HepG2 (cell line): ENCODE data around the gene HNRNPM. TPM values are rescaled to one million over a fixed set of nuclear protein-coding genes. Genes with fewer than 3 reads are reported as not detected.

Experiments
- ATAC-seq: fragments of 200-7000 bp; cut with Tn5 transposase; 3 replicates; pipeline ENCODE4 v1.9.1; 2020; ENCODE audit warnings: mild to moderate bottlenecking, moderate library complexity
- BruUV-seq: library from RNA; stranded (reverse); fragments of 400-500 nt; replicated peaks from 2 replicates; lab custom pipeline; 2021; lab: Mats Ljungman, UMichigan
- CTCF ChIA-PET: fragments of 300-600 bp; formaldehyde crosslinking; extraction: SDS; loops from one replicate; lab custom pipeline; 2021; ENCODE audit warnings: low total read pairs, inconsistent platforms, low intra/inter-chr PET ratio; lab: Yijun Ruan, JAX
- POLR2A ChIA-PET: fragments of 350-600 bp; sonication (Branson Sonifier 250); formaldehyde crosslinking; loops from one replicate; lab custom pipeline; 2020; ENCODE audit warnings: antibody characterized with exemption, inconsistent platforms; lab: Yijun Ruan, JAX
- DNase-seq: peaks from one replicate; pipeline ENCODE4 v3.0.0-alpha.2; 2015; ENCODE audit warnings: low spot score
- FAIRE-seq: peaks from 3 replicates; lab custom pipeline; 2011; peaks lifted over from hg19 to GRCh38; lab: Jason Lieb, UNC
- H2AFZ ChIP-seq: one replicate; pipeline ENCODE4 v1.6.1; 2011; ENCODE audit warnings: low read length, inconsistent platforms
- H3K27ac ChIP-seq: fragments of 300-600 bp; 3 replicates; pipeline ENCODE4 v1.8.0; 2011; ENCODE audit warnings: mixed run types, mild to moderate bottlenecking, mixed read lengths, low read length, inconsistent platforms; ENCODE audit not compliant: insufficient read depth; ENCODE audit errors: extremely low read length
- H3K27me3 ChIP-seq, 2 experiments: fragments of 200-600 bp in 1 of 2; 2 replicates in 1 of 2; 3 replicates in 1 of 2; pipeline versions ENCODE4 v1.6.0 to v1.8.0; 2011; ENCODE audit warnings: low read length in 2 of 2, mild to moderate bottlenecking in 2 of 2, moderate library complexity in 2 of 2, inconsistent platforms in 1 of 2; ENCODE audit not compliant: insufficient read depth in 2 of 2, control insufficient read depth in 1 of 2
- H3K36me3 ChIP-seq, 2 experiments: fragments of 200-600 bp in 1 of 2; replicated peaks in 1 of 2; 2 replicates in 1 of 2; 3 replicates in 1 of 2; pipeline versions ENCODE4 v1.5.1 to v1.8.0; 2011; ENCODE audit warnings: low read length in 2 of 2, inconsistent platforms in 1 of 2; ENCODE audit not compliant: insufficient read depth in 2 of 2, control insufficient read depth in 1 of 2
- H3K4me1 ChIP-seq: 2 replicates; pipeline ENCODE4 v1.5.1; 2012; ENCODE audit warnings: low read length, inconsistent platforms; ENCODE audit not compliant: insufficient read depth
- H3K4me2 ChIP-seq: 2 replicates; pipeline ENCODE4 v1.6.0; 2011; ENCODE audit warnings: low read depth, low read length, inconsistent platforms
- H3K4me3 ChIP-seq, 3 experiments: fragments of 200-600 bp in 1 of 3; sonication (generic), shearing (Covaris generic) in 1 of 3; replicated peaks in 1 of 3; 2 replicates each; pipeline ENCODE4 v1.5.1; 2011 to 2016; ENCODE audit warnings: low read length in 3 of 3, inconsistent platforms in 2 of 3, low read depth in 2 of 3, mild to moderate bottlenecking in 2 of 3, control low read depth in 1 of 3, mixed read lengths in 1 of 3; ENCODE audit not compliant: insufficient read depth in 1 of 3
- H3K79me2 ChIP-seq: one replicate; pipeline ENCODE4 v1.6.1; 2011; ENCODE audit warnings: low read length, inconsistent platforms; ENCODE audit not compliant: insufficient read depth
- H3K9ac ChIP-seq: 2 replicates; pipeline ENCODE4 v1.6.0; 2011; ENCODE audit warnings: mild to moderate bottlenecking, low read depth, low read length, inconsistent platforms; ENCODE audit not compliant: insufficient read depth
- H3K9me3 ChIP-seq: 2 replicates; pipeline ENCODE4 v1.5.1; 2012; ENCODE audit warnings: mild to moderate bottlenecking, low read length
- H4K20me1 ChIP-seq: 2 replicates; pipeline ENCODE4 v1.6.0; 2011; ENCODE audit warnings: inconsistent platforms, mild to moderate bottlenecking, low read length, moderate library complexity; ENCODE audit not compliant: insufficient read depth
- AGO2 ChIP-seq: fragments of 200-400 bp; formaldehyde crosslinking; optimal IDR thresholded peaks from 2 replicates; pipeline ENCODE3; 2017; ENCODE audit warnings: mild to moderate bottlenecking, low read depth, low read length, moderate library complexity
- ARID2 ChIP-seq: sonication (generic); formaldehyde crosslinking; IDR thresholded peaks from 2 replicates; pipeline ENCODE4 v1.8.1; 2022; ENCODE audit warnings: mild to moderate bottlenecking, missing genetic modification reagents, borderline replicate concordance
- DMAP1 ChIP-seq: IDR thresholded peaks from 2 replicates; pipeline ENCODE4 v1.6.1; 2016
- DNMT3B ChIP-seq: conservative IDR thresholded peaks from 2 replicates; pipeline ENCODE4 v1.6.1; 2016; ENCODE audit warnings: missing biosample characterization, control low read depth
- NFE2 ChIP-seq: sonication (generic); formaldehyde crosslinking; IDR thresholded peaks from 2 replicates; pipeline ENCODE4 v1.4.0; 2020; ENCODE audit warnings: missing genetic modification reagents
- RAD51 ChIP-seq: fragments of 450-650 bp; IDR thresholded peaks from 2 replicates; pipeline ENCODE4 v1.6.1; 2016; ENCODE audit warnings: borderline replicate concordance
- ZBTB3 ChIP-seq: sonication (generic); formaldehyde crosslinking; IDR thresholded peaks from 2 replicates; pipeline ENCODE4 v1.4.0; 2020; ENCODE audit warnings: low read depth, mild to moderate bottlenecking, moderate library complexity, missing genetic modification reagents, borderline replicate concordance
- ZFY ChIP-seq: sonication (generic); formaldehyde crosslinking; IDR thresholded peaks from 2 replicates; pipeline ENCODE4 v1.4.0; 2020; ENCODE audit warnings: missing genetic modification reagents
- ZNF234 ChIP-seq: sonication (generic); formaldehyde crosslinking; conservative IDR thresholded peaks from 2 replicates; pipeline ENCODE4 v1.5.1; 2020; ENCODE audit warnings: mild to moderate bottlenecking, missing genetic modification reagents
- ZNF263 ChIP-seq: sonication (generic); formaldehyde crosslinking; IDR thresholded peaks from 2 replicates; pipeline ENCODE4 v1.4.0; 2020; ENCODE audit warnings: missing genetic modification reagents
- ZNF281 ChIP-seq: sonication (generic); formaldehyde crosslinking; IDR thresholded peaks from 2 replicates; pipeline ENCODE4 v1.4.0; 2020; ENCODE audit warnings: missing genetic modification reagents, borderline replicate concordance
- ZNF432 ChIP-seq: sonication (generic); formaldehyde crosslinking; IDR thresholded peaks from 2 replicates; pipeline ENCODE4 v1.5.0; 2020; ENCODE audit warnings: missing genetic modification reagents, mild to moderate bottlenecking, borderline replicate concordance
- ZNF451 ChIP-seq: sonication (generic); formaldehyde crosslinking; IDR thresholded peaks from 2 replicates; pipeline ENCODE4 v1.5.0; 2020; ENCODE audit warnings: mild to moderate bottlenecking, missing genetic modification reagents
- ZSCAN31 ChIP-seq: sonication (generic); formaldehyde crosslinking; IDR thresholded peaks from 2 replicates; pipeline ENCODE4 v1.5.0; 2020; ENCODE audit warnings: low read depth, mild to moderate bottlenecking, missing genetic modification reagents
- WGBS: methylation state at CpG from one replicate; pipeline ENCODE4 v1.1.6; 2017; ENCODE audit warnings: low lambda C conversion rate; 5-methylcytosine and 5-hydroxymethylcytosine counted together
- in situ Hi-C: cut with HindIII; loops from 2 replicates; pipeline ENCODE4 v1.10.0; 2017; ENCODE audit warnings: low pct_unique_long_range_greater_than_20kb; ENCODE audit not compliant: extremely low pct_ligation_motif_present
- intact Hi-C: fragments of 100-400 bp; cut with micrococcal nuclease; formaldehyde crosslinking; loops from one replicate; pipeline ENCODE4 v1.10.0; 2022; ENCODE audit not compliant: unreplicated experiment
- polyA plus RNA-seq, 8 experiments: library from polyadenylated mRNA; depleted of rRNA in 3 of 8; stranded (reverse) in 7 of 8; unstranded in 1 of 8; fragments of >200 nt; fragmentation: Illumina TruSeq in 4 of 8; extraction: Trizol in 4 of 8; gene quantifications; 2 replicates each; pipeline versions ENCODE4 v1.2.1 to v1.2.3, GENCODE V29; 2011 to 2016; ENCODE audit warnings: low read depth in 4 of 8, missing spikeins in 1 of 8, mixed read lengths in 1 of 8; ENCODE audit not compliant: insufficient read depth in 1 of 8
- total RNA-seq, 5 experiments: library from RNA; depleted of rRNA; stranded (reverse); fragments of >200 nt; fragmentation: Illumina TruSeq; extraction: Trizol; gene quantifications; 2 replicates each; pipeline ENCODE4 v1.2.3, GENCODE V29; 2016; ENCODE audit warnings: low read depth in 1 of 5
- TF ChIP-seq, protein P1 (sequence below): sonication (generic); formaldehyde crosslinking; IDR thresholded peaks from 2 replicates; pipeline ENCODE4 v1.5.0; 2020; ENCODE audit warnings: missing genetic modification reagents, mild to moderate bottlenecking, borderline replicate concordance
- TF ChIP-seq, protein P2 (sequence below): sonication (generic); formaldehyde crosslinking; IDR thresholded peaks from 2 replicates; pipeline ENCODE4 v1.8.0; 2022; ENCODE audit warnings: mild to moderate bottlenecking, missing genetic modification reagents, borderline replicate concordance

Gene HNRNPM
- total and polyA plus RNA-seq, 2 of the 13 experiments (the other 11 are each of a cell fraction or from before 2014, with no cell fraction given): 56.7 to 102 TPM

- TF ChIP-seq ZNF281: peak; percentile 46; the same call in 1 of the 2 replicates
- TF ChIP-seq ZFY (CRISPR knock-in tag): peak; percentile 63
These were observed 61.1 kb downstream of the HNRNPM start (continued) for GRCh38 chr19:8505680-8506401.

- WGBS: 32% methylated on average over 10 of the region's 18 CpGs
- no peak overlapping the region for H3K27ac ChIP-seq
- H3K27me3 ChIP-seq: peaks cover 0 to 7% of the 10 kb centered on the region in 2 experiments; a peak in 1 of 5 replicates
- CTCF ChIA-PET: no interaction called here
- H3K36me3 ChIP-seq: no peaks in the 10 kb centered on the region
- H4K20me1 ChIP-seq: no peaks in the 10 kb centered on the region
- no peak overlapping the region for H2AFZ ChIP-seq
- no peaks in the 10 kb centered on the region for H3K79me2 ChIP-seq
- H3K9ac ChIP-seq: no peak overlapping the region; the same call in 1 of the 2 replicates
- peaks cover 19% of the 10 kb centered on the region for H3K4me1 ChIP-seq
- peak overlapping the region; percentile 98 for H3K4me2 ChIP-seq
- DNase-seq: no peak
- intact Hi-C loops (loop anchor here (2.0 kb wide), 1 partner anchor 166 kb away; no protein-coding TSS in a partner anchor), in situ Hi-C loops (no loop called here)
- no peak for FAIRE-seq
- H3K4me3 ChIP-seq: peak overlapping the region in 2 of 3 experiments; percentile 59 to 74; a peak in 4 of 6 replicates
- peak; percentile 6; the same call in 2 of the 3 replicates for ATAC-seq
- POLR2A ChIA-PET: interaction anchor here (1.4 to 2.8 kb wide), 3 partner anchors 7 to 83 kb away, joined by 5 to 17 read pairs (median 6); partner anchors contain the start of gene ZNF414
- no TSS peak for BruUV-seq
- no peaks in the 10 kb centered on the region for H3K9me3 ChIP-seq
- TF ChIP-seq RAD51: no peak
- TF ChIP-seq ZNF432 (CRISPR knock-in tag): no peak
- TF ChIP-seq DNMT3B: 0 out of 2 replicates have a peak, but pooled peaks have one; percentile 16
- no peak for TF ChIP-seq ARID2
- no peak for TF ChIP-seq ZSCAN31 (CRISPR knock-in tag)
- TF ChIP-seq, protein P1, sequence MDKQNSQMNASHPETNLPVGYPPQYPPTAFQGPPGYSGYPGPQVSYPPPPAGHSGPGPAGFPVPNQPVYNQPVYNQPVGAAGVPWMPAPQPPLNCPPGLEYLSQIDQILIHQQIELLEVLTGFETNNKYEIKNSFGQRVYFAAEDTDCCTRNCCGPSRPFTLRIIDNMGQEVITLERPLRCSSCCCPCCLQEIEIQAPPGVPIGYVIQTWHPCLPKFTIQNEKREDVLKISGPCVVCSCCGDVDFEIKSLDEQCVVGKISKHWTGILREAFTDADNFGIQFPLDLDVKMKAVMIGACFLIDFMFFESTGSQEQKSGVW (CRISPR knock-in tag): no peak
- TF ChIP-seq, protein P2, sequence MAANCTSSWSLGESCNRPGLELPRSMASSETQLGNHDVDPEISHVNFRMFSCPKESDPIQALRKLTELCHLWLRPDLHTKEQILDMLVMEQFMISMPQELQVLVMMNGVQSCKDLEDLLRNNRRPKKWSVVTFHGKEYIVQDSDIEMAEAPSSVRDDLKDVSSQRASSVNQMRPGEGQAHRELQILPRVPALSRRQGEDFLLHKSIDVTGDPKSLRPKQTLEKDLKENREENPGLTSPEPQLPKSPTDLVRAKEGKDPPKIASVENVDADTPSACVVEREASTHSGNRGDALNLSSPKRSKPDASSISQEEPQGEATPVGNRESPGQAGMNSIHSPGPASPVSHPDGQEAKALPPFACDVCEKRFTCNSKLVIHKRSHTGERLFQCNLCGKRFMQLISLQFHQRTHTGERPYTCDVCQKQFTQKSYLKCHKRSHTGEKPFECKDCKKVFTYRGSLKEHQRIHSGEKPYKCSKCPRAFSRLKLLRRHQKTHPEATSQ (CRISPR knock-in tag): no peak
- TF ChIP-seq ZBTB3 (CRISPR knock-in tag): no peak
- TF ChIP-seq AGO2: peak; percentile 67
- no peak for TF ChIP-seq ZNF263 (CRISPR knock-in tag)
- no peak for TF ChIP-seq DMAP1 (CRISPR knock-in tag)
- no peak for TF ChIP-seq ZNF451 (CRISPR knock-in tag)
- TF ChIP-seq ZNF234 (CRISPR knock-in tag): no peak
- TF ChIP-seq NFE2 (CRISPR knock-in tag): no peak
These were observed 61.7 kb downstream of the HNRNPM start for GRCh38 chr19:8506402-8506957.
